Measurements from ENCODE around the gene ENAH.

ENAH gene

DNA sequence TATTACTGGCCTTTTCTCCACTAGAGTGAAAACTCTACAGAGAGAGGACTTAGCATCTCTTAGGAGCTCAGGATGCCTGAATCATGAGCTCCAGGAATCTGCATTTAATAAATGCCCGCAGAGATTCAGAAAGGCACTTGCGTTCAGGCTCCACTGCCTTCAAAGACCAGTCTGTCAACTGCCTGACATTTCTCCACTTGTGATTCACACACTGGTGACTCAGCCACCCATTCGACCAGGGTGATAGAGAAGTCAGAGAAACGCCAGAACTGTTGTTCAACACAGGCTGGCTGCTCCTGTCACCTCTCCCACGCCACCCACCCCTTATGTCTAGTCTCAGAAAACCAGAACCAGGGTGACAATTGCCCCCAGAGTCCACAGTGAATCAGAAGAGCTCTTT, 198.2 kb downstream of the ENAH start:
- DNase-seq (ENCODE audit: low read depth): no peak
- H3K4me3 ChIP-seq (ENCODE audit: low read depth, low read length): no peak overlapping the region
- TF ChIP-seq, protein P1, sequence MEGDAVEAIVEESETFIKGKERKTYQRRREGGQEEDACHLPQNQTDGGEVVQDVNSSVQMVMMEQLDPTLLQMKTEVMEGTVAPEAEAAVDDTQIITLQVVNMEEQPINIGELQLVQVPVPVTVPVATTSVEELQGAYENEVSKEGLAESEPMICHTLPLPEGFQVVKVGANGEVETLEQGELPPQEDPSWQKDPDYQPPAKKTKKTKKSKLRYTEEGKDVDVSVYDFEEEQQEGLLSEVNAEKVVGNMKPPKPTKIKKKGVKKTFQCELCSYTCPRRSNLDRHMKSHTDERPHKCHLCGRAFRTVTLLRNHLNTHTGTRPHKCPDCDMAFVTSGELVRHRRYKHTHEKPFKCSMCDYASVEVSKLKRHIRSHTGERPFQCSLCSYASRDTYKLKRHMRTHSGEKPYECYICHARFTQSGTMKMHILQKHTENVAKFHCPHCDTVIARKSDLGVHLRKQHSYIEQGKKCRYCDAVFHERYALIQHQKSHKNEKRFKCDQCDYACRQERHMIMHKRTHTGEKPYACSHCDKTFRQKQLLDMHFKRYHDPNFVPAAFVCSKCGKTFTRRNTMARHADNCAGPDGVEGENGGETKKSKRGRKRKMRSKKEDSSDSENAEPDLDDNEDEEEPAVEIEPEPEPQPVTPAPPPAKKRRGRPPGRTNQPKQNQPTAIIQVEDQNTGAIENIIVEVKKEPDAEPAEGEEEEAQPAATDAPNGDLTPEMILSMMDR (IDR thresholded peaks at IDR 0.05; ENCODE audit: control insufficient read depth, extremely low read depth, insufficient read depth): no peak

DNA sequence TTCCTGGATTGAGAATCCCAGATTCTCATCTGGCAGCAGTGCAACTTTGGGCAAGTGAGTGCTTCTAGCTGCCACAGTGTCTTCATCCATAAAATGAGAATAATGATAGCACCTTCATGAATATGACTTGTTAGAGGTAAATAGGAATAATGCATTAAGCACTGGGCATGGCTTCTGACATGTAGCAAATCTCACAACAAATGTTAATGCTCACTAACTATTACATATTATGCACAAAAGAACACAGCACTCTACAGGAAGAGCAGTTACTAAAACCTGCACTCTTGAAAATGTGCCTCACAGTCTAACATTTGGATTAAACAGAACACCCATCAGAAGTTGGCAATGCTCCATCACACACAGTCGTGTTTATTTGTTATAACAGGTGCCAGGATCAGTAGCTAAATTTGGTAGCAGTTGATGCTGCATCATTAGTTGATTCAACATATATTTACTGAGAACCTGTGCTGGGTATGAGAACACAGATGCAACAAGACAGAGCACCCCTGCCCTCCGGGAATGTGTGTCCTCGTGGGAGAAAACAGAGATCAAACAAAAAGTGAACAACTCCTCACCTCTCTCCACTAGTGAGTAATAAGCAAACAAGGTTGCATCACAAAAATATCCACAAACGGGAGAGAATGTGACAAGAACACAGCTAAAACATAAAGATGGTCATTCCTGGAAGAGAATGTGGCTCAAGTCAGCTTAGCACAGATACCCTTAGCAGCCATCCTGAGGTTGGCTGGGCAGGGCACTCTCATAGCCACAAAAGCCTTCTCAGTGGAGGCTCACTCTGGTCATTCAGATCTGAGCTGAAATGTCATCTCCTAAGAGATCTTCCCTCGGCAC, 198.9 kb downstream of the ENAH start:
- peak; percentile 91 for DNase-seq (ENCODE audit: low read depth)
- H3K4me3 ChIP-seq (ENCODE audit: low read depth, low read length): no peak overlapping the region
- TF ChIP-seq, protein P1 (IDR thresholded peaks at IDR 0.05; ENCODE audit: control insufficient read depth, extremely low read depth, insufficient read depth): no peak

DNA sequence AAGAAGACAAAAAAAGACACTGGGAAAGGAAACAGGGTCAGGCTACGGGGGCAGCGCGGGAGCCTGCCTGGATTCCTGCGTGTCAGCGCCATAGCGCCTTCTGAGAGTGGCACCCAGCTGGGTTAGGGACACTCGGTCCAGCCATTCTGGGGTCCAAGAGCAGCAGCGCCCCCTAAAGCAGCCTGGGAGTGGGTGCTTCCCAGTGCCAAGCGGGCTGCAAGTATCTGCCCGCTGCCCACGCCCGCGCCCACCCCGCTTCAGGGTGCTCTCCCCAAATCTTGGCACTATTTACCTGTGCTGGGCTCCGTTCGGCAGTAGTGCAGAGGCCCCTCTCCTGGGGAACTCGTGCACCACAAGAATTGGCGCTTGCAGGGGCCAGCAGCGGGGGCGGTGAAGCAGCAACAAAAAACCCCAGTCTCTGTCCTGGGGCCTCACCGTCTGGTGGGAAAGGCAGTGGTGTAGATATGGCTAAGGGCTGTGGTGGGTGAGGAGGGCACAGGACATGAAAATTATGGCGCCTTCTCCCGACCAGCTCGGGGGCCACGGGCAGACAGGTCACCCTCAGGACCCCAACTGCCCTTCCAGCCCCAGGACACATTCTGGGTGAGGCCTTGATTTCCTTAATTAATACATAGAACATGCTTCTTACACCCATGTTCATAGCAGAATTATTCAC, 200.9 kb downstream of the ENAH start:
- no peak for DNase-seq (ENCODE audit: low read depth)
- TF ChIP-seq, protein P1 (IDR thresholded peaks at IDR 0.05; ENCODE audit: control insufficient read depth, extremely low read depth, insufficient read depth): no peak
- H3K4me3 ChIP-seq (ENCODE audit: low read depth, low read length): no peak overlapping the region

DNA sequence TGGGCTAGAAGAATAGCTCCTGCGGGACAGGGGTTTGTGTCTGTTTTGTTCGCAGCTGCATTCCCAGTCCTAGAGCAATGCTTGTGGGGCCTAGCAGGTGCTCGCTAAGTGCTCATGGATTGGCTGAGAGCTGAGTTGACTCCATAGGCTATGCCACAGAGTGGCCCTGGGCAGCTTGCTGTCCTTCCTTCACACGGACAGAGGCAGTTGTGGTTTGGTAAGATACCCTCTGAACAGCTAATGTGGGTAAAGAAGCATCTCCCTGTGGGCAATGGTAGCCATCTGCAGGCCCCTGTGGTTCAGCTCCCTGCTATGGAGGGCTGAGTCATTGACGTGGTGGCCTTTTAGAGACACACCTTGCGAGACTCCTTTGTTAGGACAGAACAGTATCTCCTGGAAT, 201.6 kb downstream of the ENAH start:
- TF ChIP-seq, protein P1 (IDR thresholded peaks at IDR 0.05; ENCODE audit: control insufficient read depth, extremely low read depth, insufficient read depth): no peak
- no peak overlapping the region for H3K4me3 ChIP-seq (ENCODE audit: low read depth, low read length)
- no peak for DNase-seq (ENCODE audit: low read depth)

DNA sequence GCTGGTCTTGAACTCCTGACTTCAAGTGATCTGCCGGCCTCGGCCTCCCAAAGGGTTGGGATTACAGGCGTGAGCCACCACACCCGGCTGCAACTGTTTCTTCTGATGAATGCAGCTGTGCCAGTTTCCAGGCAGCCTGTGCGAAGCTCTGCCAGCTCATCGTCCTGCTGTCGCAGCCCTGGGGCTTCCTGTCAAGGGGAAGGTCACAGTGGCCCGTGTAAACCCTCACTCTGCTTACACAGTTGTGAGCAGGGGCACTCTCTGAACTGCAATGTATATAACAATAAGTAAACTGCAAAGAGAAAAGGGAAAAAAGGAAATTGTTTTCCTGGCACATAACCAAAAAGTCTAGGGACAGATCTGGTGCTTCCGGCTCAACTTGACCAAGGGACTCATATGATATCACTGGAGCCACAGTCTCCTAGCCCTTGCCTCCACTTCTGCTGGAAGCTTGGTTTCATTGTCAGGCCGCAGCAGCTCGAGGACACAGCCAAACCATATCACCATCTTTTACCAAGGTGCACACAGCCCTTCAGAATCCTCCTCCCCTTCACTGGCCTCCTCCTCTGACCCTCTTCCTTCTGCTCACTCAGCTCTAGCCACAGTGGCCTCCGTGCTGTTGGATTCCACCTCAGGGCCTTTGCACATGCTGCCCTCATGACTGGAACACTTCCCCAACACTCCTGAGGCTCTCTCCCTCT, 202.3 kb downstream of the ENAH start:
- H3K4me3 ChIP-seq (ENCODE audit: low read depth, low read length): no peak overlapping the region
- TF ChIP-seq, protein P1 (IDR thresholded peaks at IDR 0.05; ENCODE audit: control insufficient read depth, extremely low read depth, insufficient read depth): no peak
- no peak for DNase-seq (ENCODE audit: low read depth)

DNA sequence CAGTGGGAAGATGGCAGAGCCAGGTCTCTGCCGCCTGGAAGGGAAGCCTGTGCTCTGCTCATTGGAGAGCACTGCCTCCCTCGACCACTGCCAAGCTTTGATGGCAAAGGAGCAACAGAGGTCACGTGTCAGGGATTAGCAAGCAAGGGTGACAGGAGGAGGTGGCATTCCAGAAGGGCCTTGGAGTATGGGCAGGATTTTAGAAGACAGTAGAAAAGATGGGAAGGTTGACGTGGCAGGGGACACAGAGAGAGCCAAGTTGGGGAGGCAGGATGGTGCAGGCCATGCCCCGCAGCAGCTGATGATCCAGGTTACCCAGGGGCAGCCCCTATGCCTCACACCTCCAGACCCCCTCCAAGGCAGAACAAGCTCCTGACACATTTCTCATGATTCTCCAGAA, 203.1 kb downstream of the ENAH start:
- no peak for DNase-seq (ENCODE audit: low read depth)
- no peak overlapping the region for H3K4me3 ChIP-seq (ENCODE audit: low read depth, low read length)
- TF ChIP-seq, protein P1 (IDR thresholded peaks at IDR 0.05; ENCODE audit: control insufficient read depth, extremely low read depth, insufficient read depth): no peak

Data from LNCaP clone FGC (cell line).